ENCODE data around the gene BCAT1.

DNA sequence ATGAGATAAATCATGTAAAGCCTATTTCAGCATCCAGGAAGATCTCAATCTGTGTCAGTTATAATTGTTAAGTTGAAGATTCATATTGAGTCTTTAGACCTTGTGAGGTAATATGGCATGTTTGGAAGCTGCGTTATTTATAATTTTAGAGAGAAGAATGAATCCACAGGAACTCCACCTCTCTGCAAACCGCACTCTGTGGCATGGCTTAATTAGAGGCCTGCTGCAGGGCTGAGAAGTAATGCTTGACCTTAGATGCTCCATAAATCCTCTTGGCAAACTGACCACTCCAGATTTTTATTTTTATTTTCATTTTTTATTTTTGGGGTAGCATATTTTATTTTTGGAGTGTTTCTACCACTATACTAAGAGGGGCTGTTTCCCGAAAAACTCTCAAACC is 28.8 kb downstream of the BCAT1 start:
- TF ChIP-seq, protein P1, sequence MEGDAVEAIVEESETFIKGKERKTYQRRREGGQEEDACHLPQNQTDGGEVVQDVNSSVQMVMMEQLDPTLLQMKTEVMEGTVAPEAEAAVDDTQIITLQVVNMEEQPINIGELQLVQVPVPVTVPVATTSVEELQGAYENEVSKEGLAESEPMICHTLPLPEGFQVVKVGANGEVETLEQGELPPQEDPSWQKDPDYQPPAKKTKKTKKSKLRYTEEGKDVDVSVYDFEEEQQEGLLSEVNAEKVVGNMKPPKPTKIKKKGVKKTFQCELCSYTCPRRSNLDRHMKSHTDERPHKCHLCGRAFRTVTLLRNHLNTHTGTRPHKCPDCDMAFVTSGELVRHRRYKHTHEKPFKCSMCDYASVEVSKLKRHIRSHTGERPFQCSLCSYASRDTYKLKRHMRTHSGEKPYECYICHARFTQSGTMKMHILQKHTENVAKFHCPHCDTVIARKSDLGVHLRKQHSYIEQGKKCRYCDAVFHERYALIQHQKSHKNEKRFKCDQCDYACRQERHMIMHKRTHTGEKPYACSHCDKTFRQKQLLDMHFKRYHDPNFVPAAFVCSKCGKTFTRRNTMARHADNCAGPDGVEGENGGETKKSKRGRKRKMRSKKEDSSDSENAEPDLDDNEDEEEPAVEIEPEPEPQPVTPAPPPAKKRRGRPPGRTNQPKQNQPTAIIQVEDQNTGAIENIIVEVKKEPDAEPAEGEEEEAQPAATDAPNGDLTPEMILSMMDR (conservative IDR thresholded peaks at IDR 0.05; ENCODE audit: low read depth in 2 of 2) = no peak
- TF ChIP-seq EZH2 (IDR thresholded peaks at IDR 0.05; ENCODE audit: low read depth, unreplicated experiment) (no peak), EZH2phosphoT487 (IDR thresholded peaks at IDR 0.05; ENCODE audit: unreplicated experiment) (no peak), POLR2AphosphoS5 (IDR thresholded peaks at IDR 0.05; ENCODE audit: low read depth) (no peak), JUNB (IDR thresholded peaks at IDR 0.05; ENCODE audit: unreplicated experiment) (no peak), ZNF331 (CRISPR knock-in tag; IDR thresholded peaks at IDR 0.05; ENCODE audit: low read depth) (no peak)
- TF ChIP-seq, protein P2, sequence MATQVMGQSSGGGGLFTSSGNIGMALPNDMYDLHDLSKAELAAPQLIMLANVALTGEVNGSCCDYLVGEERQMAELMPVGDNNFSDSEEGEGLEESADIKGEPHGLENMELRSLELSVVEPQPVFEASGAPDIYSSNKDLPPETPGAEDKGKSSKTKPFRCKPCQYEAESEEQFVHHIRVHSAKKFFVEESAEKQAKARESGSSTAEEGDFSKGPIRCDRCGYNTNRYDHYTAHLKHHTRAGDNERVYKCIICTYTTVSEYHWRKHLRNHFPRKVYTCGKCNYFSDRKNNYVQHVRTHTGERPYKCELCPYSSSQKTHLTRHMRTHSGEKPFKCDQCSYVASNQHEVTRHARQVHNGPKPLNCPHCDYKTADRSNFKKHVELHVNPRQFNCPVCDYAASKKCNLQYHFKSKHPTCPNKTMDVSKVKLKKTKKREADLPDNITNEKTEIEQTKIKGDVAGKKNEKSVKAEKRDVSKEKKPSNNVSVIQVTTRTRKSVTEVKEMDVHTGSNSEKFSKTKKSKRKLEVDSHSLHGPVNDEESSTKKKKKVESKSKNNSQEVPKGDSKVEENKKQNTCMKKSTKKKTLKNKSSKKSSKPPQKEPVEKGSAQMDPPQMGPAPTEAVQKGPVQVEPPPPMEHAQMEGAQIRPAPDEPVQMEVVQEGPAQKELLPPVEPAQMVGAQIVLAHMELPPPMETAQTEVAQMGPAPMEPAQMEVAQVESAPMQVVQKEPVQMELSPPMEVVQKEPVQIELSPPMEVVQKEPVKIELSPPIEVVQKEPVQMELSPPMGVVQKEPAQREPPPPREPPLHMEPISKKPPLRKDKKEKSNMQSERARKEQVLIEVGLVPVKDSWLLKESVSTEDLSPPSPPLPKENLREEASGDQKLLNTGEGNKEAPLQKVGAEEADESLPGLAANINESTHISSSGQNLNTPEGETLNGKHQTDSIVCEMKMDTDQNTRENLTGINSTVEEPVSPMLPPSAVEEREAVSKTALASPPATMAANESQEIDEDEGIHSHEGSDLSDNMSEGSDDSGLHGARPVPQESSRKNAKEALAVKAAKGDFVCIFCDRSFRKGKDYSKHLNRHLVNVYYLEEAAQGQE (IDR thresholded peaks at IDR 0.05; ENCODE audit: unreplicated experiment) = no peak
- TF ChIP-seq, protein P3, sequence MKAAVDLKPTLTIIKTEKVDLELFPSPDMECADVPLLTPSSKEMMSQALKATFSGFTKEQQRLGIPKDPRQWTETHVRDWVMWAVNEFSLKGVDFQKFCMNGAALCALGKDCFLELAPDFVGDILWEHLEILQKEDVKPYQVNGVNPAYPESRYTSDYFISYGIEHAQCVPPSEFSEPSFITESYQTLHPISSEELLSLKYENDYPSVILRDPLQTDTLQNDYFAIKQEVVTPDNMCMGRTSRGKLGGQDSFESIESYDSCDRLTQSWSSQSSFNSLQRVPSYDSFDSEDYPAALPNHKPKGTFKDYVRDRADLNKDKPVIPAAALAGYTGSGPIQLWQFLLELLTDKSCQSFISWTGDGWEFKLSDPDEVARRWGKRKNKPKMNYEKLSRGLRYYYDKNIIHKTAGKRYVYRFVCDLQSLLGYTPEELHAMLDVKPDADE (IDR thresholded peaks at IDR 0.05) = no peak
